Epithelial cell of esophagus (primary cell): ENCODE data around the gene GCC1.

Experiments
- DNase-seq: peaks from one replicate; pipeline ENCODE4 v3.0.0; 2010; ENCODE audit warnings: low read depth
- H3K4me3 ChIP-seq: 2 replicates; pipeline ENCODE4 v1.5.1; 2011; ENCODE audit warnings: mild to moderate bottlenecking, low read length, control low read depth
- TF ChIP-seq, protein P1 (sequence below): IDR thresholded peaks from 2 replicates; pipeline ENCODE4 v1.5.1; 2011; ENCODE audit warnings: low read depth, mild to moderate bottlenecking, low read length, control low read depth, inconsistent platforms; ENCODE audit not compliant: insufficient read depth; ENCODE audit errors: missing control alignments

The GCC1 gene

GRCh38 chr7:127619681-127620405, 34.4 kb upstream of the GCC1 start:
- no peak overlapping the region for H3K4me3 ChIP-seq
- TF ChIP-seq, protein P1, sequence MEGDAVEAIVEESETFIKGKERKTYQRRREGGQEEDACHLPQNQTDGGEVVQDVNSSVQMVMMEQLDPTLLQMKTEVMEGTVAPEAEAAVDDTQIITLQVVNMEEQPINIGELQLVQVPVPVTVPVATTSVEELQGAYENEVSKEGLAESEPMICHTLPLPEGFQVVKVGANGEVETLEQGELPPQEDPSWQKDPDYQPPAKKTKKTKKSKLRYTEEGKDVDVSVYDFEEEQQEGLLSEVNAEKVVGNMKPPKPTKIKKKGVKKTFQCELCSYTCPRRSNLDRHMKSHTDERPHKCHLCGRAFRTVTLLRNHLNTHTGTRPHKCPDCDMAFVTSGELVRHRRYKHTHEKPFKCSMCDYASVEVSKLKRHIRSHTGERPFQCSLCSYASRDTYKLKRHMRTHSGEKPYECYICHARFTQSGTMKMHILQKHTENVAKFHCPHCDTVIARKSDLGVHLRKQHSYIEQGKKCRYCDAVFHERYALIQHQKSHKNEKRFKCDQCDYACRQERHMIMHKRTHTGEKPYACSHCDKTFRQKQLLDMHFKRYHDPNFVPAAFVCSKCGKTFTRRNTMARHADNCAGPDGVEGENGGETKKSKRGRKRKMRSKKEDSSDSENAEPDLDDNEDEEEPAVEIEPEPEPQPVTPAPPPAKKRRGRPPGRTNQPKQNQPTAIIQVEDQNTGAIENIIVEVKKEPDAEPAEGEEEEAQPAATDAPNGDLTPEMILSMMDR = no peak
- no peak for DNase-seq

- no peak for DNase-seq
- TF ChIP-seq, protein P1 = no peak
- H3K4me3 ChIP-seq = no peak overlapping the region
Measured at GRCh38 chr7:127618775-127619174, 33.4 kb upstream of the GCC1 start.

DNA sequence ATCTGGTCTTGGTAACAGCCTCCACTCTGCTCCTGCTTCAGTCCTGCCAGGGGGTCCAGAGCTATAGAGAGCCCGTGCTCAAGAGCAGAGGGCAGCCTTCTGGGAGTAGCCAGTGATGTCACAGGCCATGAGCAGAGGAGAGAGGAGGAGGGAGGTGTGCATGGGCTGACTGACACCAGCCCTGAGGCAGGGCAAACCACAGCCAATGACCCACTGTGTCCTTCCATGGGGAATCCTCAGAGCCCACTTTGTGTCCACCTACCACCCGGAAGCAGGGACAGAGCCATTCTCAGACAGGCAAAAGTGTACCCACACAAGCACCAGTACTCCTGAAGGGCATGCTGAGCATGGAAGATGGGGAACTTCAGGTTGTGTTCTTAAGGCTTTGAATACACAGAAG, 32.6 kb upstream of the GCC1 start, which contains the start of gene PAX4:
TSS of gene PAX4 (minus strand) at position 101 of the 400 bp plus-strand sequence. CDS start 2,214 bp downstream, outside the sequence.
- TF ChIP-seq, protein P1 = no peak
- no peak for DNase-seq
- H3K4me3 ChIP-seq = no peak within 1 kb of the TSS

DNA sequence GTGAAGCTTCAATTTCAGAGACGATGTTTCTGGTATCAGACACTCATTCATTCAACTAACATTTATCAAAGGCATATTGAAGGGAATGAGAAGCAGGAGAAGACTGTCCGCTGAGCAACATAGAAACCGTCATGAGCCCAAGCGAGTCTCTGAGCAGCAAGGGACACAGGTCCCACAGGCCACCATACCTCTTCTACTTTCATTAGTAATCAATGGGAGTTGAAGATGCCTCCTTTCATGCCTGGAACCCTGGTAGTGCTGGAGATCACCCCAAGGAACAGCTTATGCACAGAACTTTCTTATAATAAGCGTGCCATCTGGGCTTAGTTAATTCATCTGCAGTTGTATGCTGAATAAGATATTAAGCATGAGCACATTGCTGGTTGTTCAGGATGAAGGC, 31.3 kb upstream of the GCC1 start:
- TF ChIP-seq, protein P1 = no peak
- H3K4me3 ChIP-seq = no peak overlapping the region
- DNase-seq = no peak

DNA sequence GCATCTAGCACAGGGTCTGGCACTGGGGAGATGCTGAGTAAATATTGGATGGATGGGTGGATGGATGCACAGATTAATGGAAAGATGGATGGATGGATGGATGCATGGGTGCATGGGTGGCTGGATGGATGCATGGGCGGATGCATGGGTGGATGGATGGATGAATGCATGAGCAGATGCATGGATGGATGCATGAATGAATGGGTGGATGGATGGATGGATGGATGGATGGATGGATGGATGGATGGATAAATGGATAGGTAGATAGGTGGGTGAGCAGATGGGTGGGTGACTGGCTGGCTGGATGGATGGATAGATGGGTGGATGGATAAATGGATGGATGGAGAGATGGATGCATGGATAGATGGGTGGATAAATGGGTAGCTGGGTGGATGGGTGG, 26.9 kb upstream of the GCC1 start:
- TF ChIP-seq, protein P1 = no peak
- DNase-seq = no peak
- no peak overlapping the region for H3K4me3 ChIP-seq

GRCh38 chr7:127609297-127609696, 23.9 kb upstream of the GCC1 start:
- TF ChIP-seq, protein P1 = no peak
- no peak overlapping the region for H3K4me3 ChIP-seq
- no peak for DNase-seq

DNA sequence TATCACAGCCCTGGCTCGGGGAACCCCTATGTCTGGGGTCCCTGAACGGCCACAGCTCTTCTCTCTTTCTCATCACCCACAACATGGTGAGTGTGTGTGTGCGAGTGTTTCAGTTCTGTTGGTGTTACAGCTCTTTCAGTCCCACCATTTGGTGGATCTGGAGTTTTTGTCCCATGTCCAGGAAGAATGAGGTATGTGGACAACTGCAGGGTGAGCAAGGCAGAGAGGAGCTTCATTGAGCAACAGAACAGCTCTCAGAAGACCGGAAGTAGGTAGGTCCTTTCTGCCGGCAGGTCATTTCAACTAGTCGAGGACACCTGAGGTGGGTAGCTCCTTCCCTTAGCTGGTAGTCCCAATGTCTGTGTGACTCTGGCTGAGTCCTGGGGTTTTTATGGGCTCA, 23.1 kb upstream of the GCC1 start:
- H3K4me3 ChIP-seq = no peak overlapping the region
- TF ChIP-seq, protein P1 = no peak
- DNase-seq = no peak
